Brain microvascular endothelial cell (primary cell): ENCODE data around the gene NHSL1.
A peak's percentile ranks its signal among the peaks of the same experiment; 100 is the strongest.

ENCODE experiments used
- DNase-seq: peaks from one replicate; pipeline ENCODE4 v3.0.0-alpha.2; 2020
- H3K27ac ChIP-seq: fragments of 250-450 bp; sonication (Bioruptor Pico); 2 replicates; pipeline ENCODE4 v1.5.1; 2020; ENCODE audit warnings: mild to moderate bottlenecking, moderate library complexity
- H3K27me3 ChIP-seq: fragments of 250-450 bp; sonication (Bioruptor Pico); replicated peaks from 2 replicates; pipeline ENCODE4 v1.5.1; 2020; ENCODE audit warnings: mild to moderate bottlenecking
- H3K36me3 ChIP-seq: fragments of 250-450 bp; sonication (Bioruptor Pico); replicated peaks from 2 replicates; pipeline ENCODE4 v1.5.1; 2020; ENCODE audit warnings: mild to moderate bottlenecking
- H3K4me3 ChIP-seq: 2 replicates; pipeline ENCODE4 v1.5.1; 2011; ENCODE audit warnings: low read depth, mild to moderate bottlenecking, control low read depth, low read length, moderate library complexity
- in situ Hi-C: cut with HindIII; loops from 2 replicates; pipeline ENCODE4 v1.10.0; 2017; ENCODE audit warnings: low sequenced_read_pairs, low pct_ligation_motif_present
- TF ChIP-seq, protein P1 (sequence below): IDR thresholded peaks from 2 replicates; pipeline ENCODE4 v1.5.1; 2011; ENCODE audit warnings: low read depth, mild to moderate bottlenecking, moderate library complexity, low read length, control low read depth, inconsistent platforms; ENCODE audit errors: missing control alignments

Gene NHSL1, protein sequence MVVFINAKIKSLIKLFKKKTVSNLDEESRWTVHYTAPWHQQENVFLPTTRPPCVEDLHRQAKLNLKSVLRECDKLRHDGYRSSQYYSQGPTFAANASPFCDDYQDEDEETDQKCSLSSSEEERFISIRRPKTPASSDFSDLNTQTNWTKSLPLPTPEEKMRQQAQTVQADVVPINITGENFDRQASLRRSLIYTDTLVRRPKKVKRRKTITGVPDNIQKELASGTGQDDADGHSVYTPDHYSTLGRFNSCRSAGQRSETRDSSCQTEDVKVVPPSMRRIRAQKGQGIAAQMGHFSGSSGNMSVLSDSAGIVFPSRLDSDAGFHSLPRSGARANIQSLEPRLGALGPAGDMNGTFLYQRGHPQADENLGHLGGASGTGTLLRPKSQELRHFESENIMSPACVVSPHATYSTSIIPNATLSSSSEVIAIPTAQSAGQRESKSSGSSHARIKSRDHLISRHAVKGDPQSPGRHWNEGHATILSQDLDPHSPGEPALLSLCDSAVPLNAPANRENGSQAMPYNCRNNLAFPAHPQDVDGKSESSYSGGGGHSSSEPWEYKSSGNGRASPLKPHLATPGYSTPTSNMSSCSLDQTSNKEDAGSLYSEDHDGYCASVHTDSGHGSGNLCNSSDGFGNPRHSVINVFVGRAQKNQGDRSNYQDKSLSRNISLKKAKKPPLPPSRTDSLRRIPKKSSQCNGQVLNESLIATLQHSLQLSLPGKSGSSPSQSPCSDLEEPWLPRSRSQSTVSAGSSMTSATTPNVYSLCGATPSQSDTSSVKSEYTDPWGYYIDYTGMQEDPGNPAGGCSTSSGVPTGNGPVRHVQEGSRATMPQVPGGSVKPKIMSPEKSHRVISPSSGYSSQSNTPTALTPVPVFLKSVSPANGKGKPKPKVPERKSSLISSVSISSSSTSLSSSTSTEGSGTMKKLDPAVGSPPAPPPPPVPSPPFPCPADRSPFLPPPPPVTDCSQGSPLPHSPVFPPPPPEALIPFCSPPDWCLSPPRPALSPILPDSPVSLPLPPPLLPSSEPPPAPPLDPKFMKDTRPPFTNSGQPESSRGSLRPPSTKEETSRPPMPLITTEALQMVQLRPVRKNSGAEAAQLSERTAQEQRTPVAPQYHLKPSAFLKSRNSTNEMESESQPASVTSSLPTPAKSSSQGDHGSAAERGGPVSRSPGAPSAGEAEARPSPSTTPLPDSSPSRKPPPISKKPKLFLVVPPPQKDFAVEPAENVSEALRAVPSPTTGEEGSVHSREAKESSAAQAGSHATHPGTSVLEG (N-terminal part only)

DNA sequence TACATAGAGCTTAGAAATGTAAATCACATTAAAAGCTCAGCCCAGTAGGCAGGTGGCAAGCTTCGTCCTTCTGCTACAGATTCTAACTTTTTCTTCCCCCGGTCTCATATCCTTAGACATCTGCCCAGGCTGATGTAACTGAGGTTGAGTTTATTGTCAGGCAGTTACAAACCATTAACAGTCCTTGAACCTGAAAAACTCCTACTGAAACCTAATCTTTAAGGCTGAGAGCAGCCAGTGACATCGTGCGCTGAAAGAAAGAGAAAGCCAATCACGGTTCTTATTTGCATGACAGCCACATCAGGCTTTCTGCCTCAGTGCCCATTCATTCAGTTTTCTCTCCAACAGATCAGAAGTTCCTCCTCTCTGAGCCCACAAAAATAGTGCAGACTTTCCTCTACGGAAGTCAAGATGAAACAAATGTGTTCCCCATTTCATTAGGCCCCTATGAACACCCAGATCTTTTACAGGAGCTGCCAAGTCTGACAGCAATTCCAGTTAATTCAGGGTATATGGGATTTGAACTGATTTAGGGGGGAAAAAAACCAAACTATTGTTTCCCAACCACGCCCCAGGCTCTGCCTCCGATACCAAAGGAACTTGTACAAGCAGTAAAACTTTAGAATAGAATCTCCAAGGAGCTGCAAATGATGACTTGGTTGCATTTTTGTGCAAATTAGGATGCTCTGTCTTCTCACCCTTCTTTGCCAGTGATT, at the start of gene NHSL1:
NHSL1 (minus strand) TSS at position 192 of the 716 bp plus-strand sequence. CDS start 204 bp downstream, outside the sequence.
- H3K4me3 ChIP-seq: no peak within 1 kb of the TSS
- DNase-seq: no peak
- H3K27me3 ChIP-seq: no peaks in the 10 kb centered on the region
- in situ Hi-C loops: no loop called here
- TF ChIP-seq, protein P1, sequence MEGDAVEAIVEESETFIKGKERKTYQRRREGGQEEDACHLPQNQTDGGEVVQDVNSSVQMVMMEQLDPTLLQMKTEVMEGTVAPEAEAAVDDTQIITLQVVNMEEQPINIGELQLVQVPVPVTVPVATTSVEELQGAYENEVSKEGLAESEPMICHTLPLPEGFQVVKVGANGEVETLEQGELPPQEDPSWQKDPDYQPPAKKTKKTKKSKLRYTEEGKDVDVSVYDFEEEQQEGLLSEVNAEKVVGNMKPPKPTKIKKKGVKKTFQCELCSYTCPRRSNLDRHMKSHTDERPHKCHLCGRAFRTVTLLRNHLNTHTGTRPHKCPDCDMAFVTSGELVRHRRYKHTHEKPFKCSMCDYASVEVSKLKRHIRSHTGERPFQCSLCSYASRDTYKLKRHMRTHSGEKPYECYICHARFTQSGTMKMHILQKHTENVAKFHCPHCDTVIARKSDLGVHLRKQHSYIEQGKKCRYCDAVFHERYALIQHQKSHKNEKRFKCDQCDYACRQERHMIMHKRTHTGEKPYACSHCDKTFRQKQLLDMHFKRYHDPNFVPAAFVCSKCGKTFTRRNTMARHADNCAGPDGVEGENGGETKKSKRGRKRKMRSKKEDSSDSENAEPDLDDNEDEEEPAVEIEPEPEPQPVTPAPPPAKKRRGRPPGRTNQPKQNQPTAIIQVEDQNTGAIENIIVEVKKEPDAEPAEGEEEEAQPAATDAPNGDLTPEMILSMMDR: no peak
- H3K36me3 ChIP-seq: peaks cover 5% of the 10 kb centered on the region
- no peak within 1 kb of the TSS for H3K27ac ChIP-seq

DNA sequence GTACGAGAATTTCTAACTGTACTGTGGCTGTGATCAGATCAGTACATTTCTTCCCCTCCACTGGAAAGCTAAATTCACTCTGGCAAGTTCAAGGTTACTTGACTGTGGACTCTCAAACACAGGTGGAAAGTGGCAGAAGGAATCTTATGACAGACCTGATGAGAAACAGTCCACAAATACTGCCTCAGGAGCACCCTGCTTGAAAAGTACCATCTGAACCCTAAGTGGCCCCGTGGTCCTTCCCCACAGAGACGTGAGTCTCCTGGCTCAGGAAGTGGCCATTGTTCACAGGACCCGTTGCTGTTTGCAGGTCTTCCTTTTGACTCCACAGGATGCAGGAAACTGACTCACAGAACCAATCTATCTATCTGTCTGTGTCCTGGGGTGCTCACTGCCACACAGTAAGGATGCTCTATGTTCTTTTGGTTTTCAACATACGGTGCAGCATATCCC, 47.5 kb upstream of the NHSL1 start:
- no peaks in the 10 kb centered on the region for H3K27me3 ChIP-seq
- H3K27ac ChIP-seq: peak overlapping the region; percentile 32
- DNase-seq: peak; percentile 56
- in situ Hi-C loops: no loop called here
- H3K36me3 ChIP-seq: no peaks in the 10 kb centered on the region
- TF ChIP-seq, protein P1: no peak
- H3K4me3 ChIP-seq: no peak overlapping the region

DNA sequence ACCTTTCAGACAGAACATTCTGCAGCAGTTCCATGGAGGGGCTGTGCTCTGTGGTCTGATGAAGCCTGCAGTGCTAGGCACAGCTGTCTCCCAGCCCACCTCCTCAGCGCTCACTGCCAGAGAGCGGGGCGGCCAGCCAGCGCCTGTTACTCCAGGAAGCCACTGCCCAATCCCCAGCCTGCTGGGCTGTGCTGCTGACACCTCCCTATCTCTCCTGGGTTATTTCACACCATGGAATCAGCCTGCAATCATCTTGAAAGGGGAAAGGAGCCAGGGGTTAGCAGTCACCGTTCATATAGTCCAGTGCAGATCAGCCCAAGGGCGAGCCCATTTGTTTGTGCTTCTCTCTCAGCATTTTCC, 46.3 kb upstream of the NHSL1 start:
- H3K36me3 ChIP-seq: no peaks in the 10 kb centered on the region
- H3K4me3 ChIP-seq: peak overlapping the region; percentile 45
- TF ChIP-seq, protein P1: no peak
- H3K27ac ChIP-seq: peak overlapping the region; percentile 91
- in situ Hi-C loops: no loop called here
- no peaks in the 10 kb centered on the region for H3K27me3 ChIP-seq
- peak; percentile 74 for DNase-seq

DNA sequence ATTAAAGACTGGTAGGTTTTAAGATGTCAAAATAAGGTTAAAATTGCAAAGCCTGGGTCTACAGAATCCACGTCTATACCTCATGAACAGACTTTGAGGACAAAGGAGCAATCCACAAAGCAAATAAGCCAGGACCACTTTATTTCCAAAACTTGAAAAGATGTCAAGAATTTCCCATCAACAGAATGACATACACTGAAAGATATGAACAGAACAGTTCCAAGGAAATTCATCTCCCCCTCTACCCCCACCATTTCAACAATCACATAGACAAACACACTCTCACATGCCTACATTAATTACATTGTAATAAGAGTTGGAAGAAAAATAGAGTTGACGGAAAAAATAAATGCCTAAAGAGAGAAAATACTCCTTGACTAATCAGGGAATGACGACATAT, 45.2 kb upstream of the NHSL1 start:
- no peaks in the 10 kb centered on the region for H3K36me3 ChIP-seq
- in situ Hi-C loops: no loop called here
- TF ChIP-seq, protein P1: no peak
- no peaks in the 10 kb centered on the region for H3K27me3 ChIP-seq
- peak overlapping the region; percentile 91 for H3K27ac ChIP-seq
- DNase-seq: no peak
- peak overlapping the region; percentile 45 for H3K4me3 ChIP-seq

DNA sequence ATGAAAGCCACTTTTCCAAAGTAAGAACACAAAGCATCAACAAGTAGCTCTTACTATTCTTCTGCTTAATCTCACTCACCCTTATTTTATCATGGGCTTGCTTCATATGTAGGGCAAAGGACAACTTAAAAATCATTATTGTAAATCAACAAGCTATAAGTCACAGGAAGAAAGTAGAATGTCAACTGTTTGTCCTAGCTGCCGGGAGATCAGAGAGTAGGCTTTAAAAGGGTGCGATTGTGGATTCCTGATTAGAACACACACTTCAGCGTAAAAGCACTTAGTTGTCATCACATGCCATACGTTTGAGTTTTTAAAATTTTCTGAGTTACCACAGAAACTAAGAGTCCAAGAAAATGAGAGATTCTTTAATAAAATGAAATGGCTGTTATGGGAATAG, 44.4 kb upstream of the NHSL1 start:
- in situ Hi-C loops: no loop called here

More for the DNA sequence above, 44.4 kb upstream of the NHSL1 start:
- peak overlapping the region; percentile 45 for H3K4me3 ChIP-seq
- H3K36me3 ChIP-seq: no peaks in the 10 kb centered on the region
- H3K27me3 ChIP-seq: no peaks in the 10 kb centered on the region
- H3K27ac ChIP-seq: no peak overlapping the region
- TF ChIP-seq, protein P1: no peak
- DNase-seq: no peak
